HCT116 (cell line): ENCODE results near the gene IGSF21. TPM values are rescaled to one million over a fixed set of nuclear protein-coding genes. Genes with fewer than 3 reads are reported as not detected.

Experiments used
- ATAC-seq: fragments of 200-7000 bp; cut with Tn5 transposase; 2 replicates; pipeline ENCODE4 v1.9.1; 2020; ENCODE audit warnings: mild to moderate bottlenecking, moderate library complexity
- BruUV-seq: library from RNA; stranded (reverse); fragments of 400-500 nt; replicated peaks from 2 replicates; lab custom pipeline; 2021; lab: Mats Ljungman, UMichigan
- CTCF ChIA-PET: fragments of 300-600 bp; sonication (Branson Sonifier 250); formaldehyde crosslinking; loops from one replicate; lab custom pipeline; 2021; ENCODE audit warnings: antibody characterized with exemption; lab: Charles Lee
- POLR2A ChIA-PET: fragments of 300-600, 350-600 bp; sonication (Branson Sonifier 250); formaldehyde crosslinking; loops from one replicate; lab custom pipeline; 2021; ENCODE audit warnings: antibody characterized with exemption; lab: Charles Lee
- RAD21 ChIA-PET, 2 experiments: fragments of 300-600 bp; sonication (Branson Sonifier 250); formaldehyde crosslinking; loops; one replicate each; lab custom pipeline; 2023; ENCODE audit warnings: low total read pairs in 2 of 2; ENCODE audit not compliant: uncharacterized antibody in 2 of 2, unreplicated experiment in 2 of 2, low non-redundant PET in 1 of 2; lab: Charles Lee
- DNase-seq: peaks from one replicate; pipeline ENCODE4 v3.0.0-alpha.2; 2010; ENCODE audit warnings: low read depth, low spot score
- H2AFZ ChIP-seq: fragments of 200-600 bp; shearing (Covaris generic), sonication (generic); 2 replicates; pipeline ENCODE4 v1.6.1; 2017; ENCODE audit warnings: low read depth, mixed run types, mixed read lengths, antibody characterized with exemption, low read length; ENCODE audit not compliant: poor library complexity, severe bottlenecking
- H3K27ac ChIP-seq: 2 replicates; pipeline ENCODE4 v1.5.1; 2012; ENCODE audit warnings: low read depth, low read length
- H3K27me3 ChIP-seq: fragments of 200-600 bp; sonication (generic); 2 replicates; pipeline ENCODE4 v1.6.1; 2016; ENCODE audit warnings: mixed run types, low read length, mixed read lengths; ENCODE audit not compliant: insufficient read depth
- H3K36me3 ChIP-seq, 2 experiments: fragments of 200-500 bp in 1 of 2; fragments of 200-600 bp in 1 of 2; sonication (Bioruptor generic) in 1 of 2; sonication (generic) in 1 of 2; 2 replicates each; pipeline versions ENCODE4 v1.5.1 to v1.6.1; 2014 to 2016; ENCODE audit warnings: low read length in 2 of 2, inconsistent platforms in 1 of 2, mixed read lengths in 1 of 2, mixed run types in 1 of 2; ENCODE audit not compliant: insufficient read depth in 2 of 2, control insufficient read depth in 1 of 2
- H3K4me1 ChIP-seq, 2 experiments: fragments of 200-600 bp in 1 of 2; sonication (generic) in 1 of 2; 2 replicates each; pipeline versions ENCODE4 v1.5.1 to v1.6.1; 2012 to 2017; ENCODE audit warnings: low read length in 2 of 2, inconsistent platforms in 1 of 2, mild to moderate bottlenecking in 1 of 2, mixed read lengths in 1 of 2, mixed run types in 1 of 2, moderate library complexity in 1 of 2; ENCODE audit not compliant: insufficient read depth in 2 of 2, control insufficient read depth in 1 of 2
- H3K4me2 ChIP-seq: fragments of 200-600 bp; sonication (generic); 2 replicates; pipeline ENCODE4 v1.6.1; 2017; ENCODE audit warnings: mixed run types, low read length, mixed read lengths
- H3K4me3 ChIP-seq, 2 experiments: fragments of 200-600 bp in 1 of 2; sonication (generic) in 1 of 2; replicated peaks in 1 of 2; 2 replicates each; pipeline ENCODE4 v1.5.1; 2011 to 2016; ENCODE audit warnings: low read length in 2 of 2, control low read depth in 1 of 2, low read depth in 1 of 2, mild to moderate bottlenecking in 1 of 2, mixed read lengths in 1 of 2, mixed run types in 1 of 2
- H3K79me2 ChIP-seq: fragments of 200-600 bp; sonication (generic); 2 replicates; pipeline ENCODE4 v1.6.1; 2017; ENCODE audit warnings: mild to moderate bottlenecking, mixed run types, low read length, moderate library complexity, mixed read lengths; ENCODE audit not compliant: insufficient read depth
- H3K9ac ChIP-seq: fragments of 200-600 bp; sonication (generic); 2 replicates; pipeline ENCODE4 v1.6.1; 2016; ENCODE audit warnings: low read length, mixed read lengths
- H3K9me2 ChIP-seq: fragments of 200-600 bp; sonication (generic), shearing (Covaris generic); 2 replicates; pipeline ENCODE4 v1.6.1; 2017; ENCODE audit warnings: mixed run types, mild to moderate bottlenecking, moderate library complexity; ENCODE audit not compliant: insufficient read depth
- H3K9me3 ChIP-seq, 2 experiments: fragments of 200-500 bp in 1 of 2; fragments of 200-600 bp in 1 of 2; sonication (Bioruptor generic) in 1 of 2; sonication (generic) in 1 of 2; 2 replicates each; pipeline ENCODE4 v1.6.1; 2014 to 2017; ENCODE audit warnings: low read length in 2 of 2, mixed read lengths in 2 of 2, inconsistent platforms in 1 of 2, low read depth in 1 of 2, mild to moderate bottlenecking in 1 of 2, mixed run types in 1 of 2, moderate library complexity in 1 of 2; ENCODE audit not compliant: control insufficient read depth in 1 of 2, insufficient read depth in 1 of 2
- H4K20me1 ChIP-seq: fragments of 200-600 bp; sonication (generic), shearing (Covaris generic); 2 replicates; pipeline ENCODE4 v1.6.1; 2017; ENCODE audit warnings: mixed run types, mild to moderate bottlenecking, moderate library complexity; ENCODE audit not compliant: insufficient read depth
- EGR1 ChIP-seq: IDR thresholded peaks from 2 replicates; pipeline ENCODE4 v1.6.1; 2012; ENCODE audit warnings: low read depth
- ELF1 ChIP-seq: IDR thresholded peaks from 2 replicates; pipeline ENCODE4 v1.6.1; 2012; ENCODE audit warnings: low read depth, borderline replicate concordance
- EZH2 ChIP-seq: fragments of 200-600 bp; sonication (generic); IDR thresholded peaks from 2 replicates; pipeline ENCODE4 v1.6.1; 2017; ENCODE audit warnings: antibody characterized with exemption, mixed run types
- FOSL1 ChIP-seq: IDR thresholded peaks from 2 replicates; pipeline ENCODE4 v1.6.1; 2012; ENCODE audit warnings: low read depth
- JUND ChIP-seq: IDR thresholded peaks from 2 replicates; pipeline ENCODE4 v1.6.1; 2012
- POLR2AphosphoS5 ChIP-seq: IDR thresholded peaks from 2 replicates; pipeline ENCODE4 v1.6.1; 2011; ENCODE audit warnings: mild to moderate bottlenecking, low read depth, low read length, moderate library complexity
- SIN3A ChIP-seq: IDR thresholded peaks from 2 replicates; pipeline ENCODE4 v1.6.1; 2012; ENCODE audit warnings: low read depth
- SP1 ChIP-seq: IDR thresholded peaks from 2 replicates; pipeline ENCODE4 v1.6.1; 2012; ENCODE audit warnings: low read depth
- SRF ChIP-seq: IDR thresholded peaks from 2 replicates; pipeline ENCODE4 v1.6.1; 2012; ENCODE audit warnings: low read depth
- TCF7L2 ChIP-seq: IDR thresholded peaks from 2 replicates; pipeline ENCODE4 v1.7.0; 2011; ENCODE audit warnings: borderline replicate concordance, inconsistent platforms; ENCODE audit not compliant: insufficient read depth, insufficient read length; ENCODE audit errors: extremely low read depth
- ZNF274 ChIP-seq: fragments of 200-500 bp; sonication (Bioruptor generic); IDR thresholded peaks from 2 replicates; pipeline ENCODE4 v1.6.1; 2014; ENCODE audit warnings: mild to moderate bottlenecking, low read depth, low read length, inconsistent platforms
- intact Hi-C: fragments of 100-400 bp; cut with micrococcal nuclease; formaldehyde crosslinking; loops from 2 replicates; pipeline ENCODE4 v1.10.0; 2022
- total RNA-seq: library from RNA; stranded (reverse); gene quantifications from one replicate; pipeline ENCODE4 v1.2.1, GENCODE V29; 2021; ENCODE audit not compliant: unreplicated experiment
- TF ChIP-seq, protein P1 (sequence below): IDR thresholded peaks from 2 replicates; pipeline ENCODE4 v1.6.1; 2012; ENCODE audit warnings: low read depth
- TF ChIP-seq, protein P2 (sequence below): IDR thresholded peaks from 2 replicates; pipeline ENCODE4 v1.6.1; 2011; ENCODE audit warnings: mild to moderate bottlenecking, low read length, moderate library complexity; ENCODE audit not compliant: insufficient replicate concordance; ENCODE audit errors: extremely low read depth

Gene IGSF21
- total RNA-seq, 1 experiment from 2014 or later: not detected

DNA sequence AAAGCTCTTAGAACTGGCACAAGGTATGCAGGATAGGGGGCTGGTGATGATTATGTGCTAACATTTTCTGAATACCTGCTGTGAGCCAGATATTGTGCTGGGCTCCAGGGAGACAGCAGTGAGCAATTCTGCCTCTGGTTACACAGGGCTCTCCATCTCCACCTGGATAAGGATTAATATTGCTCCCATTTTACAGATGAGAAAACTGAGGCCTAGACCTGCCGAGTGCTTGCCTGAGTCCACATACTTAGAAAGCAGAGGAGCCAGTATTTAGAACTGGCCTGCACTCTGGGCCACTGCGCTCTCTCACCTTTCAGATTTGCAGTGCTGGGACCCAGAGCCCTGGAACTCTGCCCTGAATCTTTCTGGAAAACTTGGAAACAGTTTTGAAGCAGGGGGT, 205.9 kb downstream of the IGSF21 start:
- CTCF ChIA-PET: interaction anchor here (1.4 kb wide), 1 partner anchor 11 kb away, joined by 4 read pairs; no protein-coding TSS in a partner anchor
- H3K9me3 ChIP-seq: no peaks in the 10 kb centered on the region
- H3K27ac ChIP-seq: no peak overlapping the region
- no peak overlapping the region for H3K4me2 ChIP-seq
- H2AFZ ChIP-seq: no peak overlapping the region
- H3K27me3 ChIP-seq: no peaks in the 10 kb centered on the region
- H3K36me3 ChIP-seq: no peaks in the 10 kb centered on the region
- intact Hi-C loops: no loop called here
- no peak for TF ChIP-seq ELF1
- TF ChIP-seq JUND: no peak
- no TSS peak for BruUV-seq
- H3K9ac ChIP-seq: no peak overlapping the region
- DNase-seq (no peak), ATAC-seq (no peak)
- no peaks in the 10 kb centered on the region for H4K20me1 ChIP-seq
- H3K9me2 ChIP-seq: no peaks in the 10 kb centered on the region
- H3K79me2 ChIP-seq: no peaks in the 10 kb centered on the region
- POLR2A ChIA-PET: no interaction called here
- RAD21 ChIA-PET: no interaction called here
- no peaks in the 10 kb centered on the region; a peak in 1 of 4 replicates for H3K4me1 ChIP-seq
- no peak overlapping the region for H3K4me3 ChIP-seq

DNA sequence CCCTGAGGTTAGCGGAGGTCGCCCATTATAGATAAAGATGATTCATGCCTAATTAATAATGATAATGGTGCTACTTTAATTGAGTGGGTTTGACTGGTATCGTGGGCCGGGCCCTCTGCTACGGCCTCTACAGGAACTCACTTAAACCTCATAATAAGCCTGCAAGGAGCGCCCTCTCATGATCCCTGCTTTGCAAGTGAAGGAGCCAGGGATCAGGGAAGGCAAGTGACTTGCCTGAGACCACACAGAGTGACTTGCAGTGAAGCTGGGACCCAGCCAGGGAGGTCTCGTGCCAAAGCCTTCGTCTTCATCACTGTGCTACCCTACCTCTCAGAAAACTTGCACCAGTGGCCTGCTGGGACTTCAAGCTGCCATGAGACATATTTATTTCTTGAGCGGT, 206.8 kb downstream of the IGSF21 start:
- H3K4me3 ChIP-seq: no peak overlapping the region
- ATAC-seq (no peak), DNase-seq (no peak)
- no peaks in the 10 kb centered on the region for H4K20me1 ChIP-seq
- H3K79me2 ChIP-seq: no peaks in the 10 kb centered on the region
- no peaks in the 10 kb centered on the region for H3K9me2 ChIP-seq
- H3K9me3 ChIP-seq: no peaks in the 10 kb centered on the region
- peaks cover 0 to 3% of the 10 kb centered on the region in 2 experiments; a peak in 1 of 4 replicates for H3K4me1 ChIP-seq
- H3K9ac ChIP-seq: no peak overlapping the region
- no peak for TF ChIP-seq FOSL1
- TF ChIP-seq EZH2: no peak
- TF ChIP-seq ELF1: no peak
- TF ChIP-seq TCF7L2: no peak
- no peak for TF ChIP-seq ZNF274
- no peak for TF ChIP-seq SIN3A
- TF ChIP-seq EGR1: no peak
- TF ChIP-seq POLR2AphosphoS5: no peak
- TF ChIP-seq, protein P1, sequence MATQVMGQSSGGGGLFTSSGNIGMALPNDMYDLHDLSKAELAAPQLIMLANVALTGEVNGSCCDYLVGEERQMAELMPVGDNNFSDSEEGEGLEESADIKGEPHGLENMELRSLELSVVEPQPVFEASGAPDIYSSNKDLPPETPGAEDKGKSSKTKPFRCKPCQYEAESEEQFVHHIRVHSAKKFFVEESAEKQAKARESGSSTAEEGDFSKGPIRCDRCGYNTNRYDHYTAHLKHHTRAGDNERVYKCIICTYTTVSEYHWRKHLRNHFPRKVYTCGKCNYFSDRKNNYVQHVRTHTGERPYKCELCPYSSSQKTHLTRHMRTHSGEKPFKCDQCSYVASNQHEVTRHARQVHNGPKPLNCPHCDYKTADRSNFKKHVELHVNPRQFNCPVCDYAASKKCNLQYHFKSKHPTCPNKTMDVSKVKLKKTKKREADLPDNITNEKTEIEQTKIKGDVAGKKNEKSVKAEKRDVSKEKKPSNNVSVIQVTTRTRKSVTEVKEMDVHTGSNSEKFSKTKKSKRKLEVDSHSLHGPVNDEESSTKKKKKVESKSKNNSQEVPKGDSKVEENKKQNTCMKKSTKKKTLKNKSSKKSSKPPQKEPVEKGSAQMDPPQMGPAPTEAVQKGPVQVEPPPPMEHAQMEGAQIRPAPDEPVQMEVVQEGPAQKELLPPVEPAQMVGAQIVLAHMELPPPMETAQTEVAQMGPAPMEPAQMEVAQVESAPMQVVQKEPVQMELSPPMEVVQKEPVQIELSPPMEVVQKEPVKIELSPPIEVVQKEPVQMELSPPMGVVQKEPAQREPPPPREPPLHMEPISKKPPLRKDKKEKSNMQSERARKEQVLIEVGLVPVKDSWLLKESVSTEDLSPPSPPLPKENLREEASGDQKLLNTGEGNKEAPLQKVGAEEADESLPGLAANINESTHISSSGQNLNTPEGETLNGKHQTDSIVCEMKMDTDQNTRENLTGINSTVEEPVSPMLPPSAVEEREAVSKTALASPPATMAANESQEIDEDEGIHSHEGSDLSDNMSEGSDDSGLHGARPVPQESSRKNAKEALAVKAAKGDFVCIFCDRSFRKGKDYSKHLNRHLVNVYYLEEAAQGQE: no peak
- TF ChIP-seq, protein P2, sequence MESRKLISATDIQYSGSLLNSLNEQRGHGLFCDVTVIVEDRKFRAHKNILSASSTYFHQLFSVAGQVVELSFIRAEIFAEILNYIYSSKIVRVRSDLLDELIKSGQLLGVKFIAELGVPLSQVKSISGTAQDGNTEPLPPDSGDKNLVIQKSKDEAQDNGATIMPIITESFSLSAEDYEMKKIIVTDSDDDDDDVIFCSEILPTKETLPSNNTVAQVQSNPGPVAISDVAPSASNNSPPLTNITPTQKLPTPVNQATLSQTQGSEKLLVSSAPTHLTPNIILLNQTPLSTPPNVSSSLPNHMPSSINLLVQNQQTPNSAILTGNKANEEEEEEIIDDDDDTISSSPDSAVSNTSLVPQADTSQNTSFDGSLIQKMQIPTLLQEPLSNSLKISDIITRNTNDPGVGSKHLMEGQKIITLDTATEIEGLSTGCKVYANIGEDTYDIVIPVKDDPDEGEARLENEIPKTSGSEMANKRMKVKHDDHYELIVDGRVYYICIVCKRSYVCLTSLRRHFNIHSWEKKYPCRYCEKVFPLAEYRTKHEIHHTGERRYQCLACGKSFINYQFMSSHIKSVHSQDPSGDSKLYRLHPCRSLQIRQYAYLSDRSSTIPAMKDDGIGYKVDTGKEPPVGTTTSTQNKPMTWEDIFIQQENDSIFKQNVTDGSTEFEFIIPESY: no peak
- no peak for TF ChIP-seq SP1
- TF ChIP-seq SRF: no peak
- no peak overlapping the region for H3K27ac ChIP-seq
- POLR2A ChIA-PET: no interaction called here
- RAD21 ChIA-PET: no interaction called here
- intact Hi-C loops: no loop called here
- BruUV-seq: no TSS peak
- no peak overlapping the region for H2AFZ ChIP-seq
- H3K27me3 ChIP-seq: no peaks in the 10 kb centered on the region
- CTCF ChIA-PET: no interaction called here
- no peaks in the 10 kb centered on the region for H3K36me3 ChIP-seq
- no peak overlapping the region for H3K4me2 ChIP-seq
